ENCODE data around the gene PDXP. TPM values are rescaled to one million over a fixed set of nuclear protein-coding genes. Genes with fewer than 3 reads are reported as not detected.

PDXP gene
- total RNA-seq, 1 experiment from 2014 or later = 18.4 TPM

DNA sequence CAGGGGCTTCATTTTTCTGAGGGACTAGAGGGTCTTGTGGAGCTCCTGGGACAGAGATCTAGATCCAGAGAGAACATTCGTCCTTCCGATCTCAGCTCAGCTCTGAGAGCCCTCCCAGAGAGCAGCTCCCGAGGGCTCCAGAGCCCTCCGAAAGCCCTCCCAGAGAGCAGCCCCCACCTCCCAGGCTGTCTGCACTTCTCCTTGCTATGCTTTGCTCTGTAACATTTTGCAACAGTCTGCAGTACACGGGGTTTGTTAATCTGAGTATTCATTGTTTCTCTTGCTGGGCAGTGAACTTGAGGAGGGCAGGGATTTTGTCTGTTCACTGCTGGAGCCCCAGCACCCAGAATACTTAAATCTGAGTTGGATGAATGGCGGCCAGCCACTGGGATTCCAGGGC is 47.3 kb upstream of the PDXP start:
- DNase-seq = no peak
- BruUV-seq (replicated peaks) = no TSS peak
- Mint-ChIP-seq H3K9me3 (ENCODE audit: low read depth, unreplicated experiment) (no peaks in the 10 kb centered on the region), H3K4me1 (ENCODE audit: low read depth, unreplicated experiment) (no peaks in the 10 kb centered on the region), H3K36me3 (ENCODE audit: insufficient read depth, unreplicated experiment) (peaks cover 53% of the 10 kb centered on the region), H3K27me3 (ENCODE audit: unreplicated experiment) (no peaks in the 10 kb centered on the region), H3K27ac (ENCODE audit: unreplicated experiment) (no peak overlapping the region), H3K4me3 (ENCODE audit: low read depth, unreplicated experiment) (no peak overlapping the region)
- intact Hi-C loops (cut with micrococcal nuclease; ENCODE audit: unreplicated experiment) = no loop called here
- no peak for TF ChIP-seq CTCF (IDR thresholded peaks at IDR 0.05; ENCODE audit: unreplicated experiment)
- CTCF ChIA-PET = no interaction called here

DNA sequence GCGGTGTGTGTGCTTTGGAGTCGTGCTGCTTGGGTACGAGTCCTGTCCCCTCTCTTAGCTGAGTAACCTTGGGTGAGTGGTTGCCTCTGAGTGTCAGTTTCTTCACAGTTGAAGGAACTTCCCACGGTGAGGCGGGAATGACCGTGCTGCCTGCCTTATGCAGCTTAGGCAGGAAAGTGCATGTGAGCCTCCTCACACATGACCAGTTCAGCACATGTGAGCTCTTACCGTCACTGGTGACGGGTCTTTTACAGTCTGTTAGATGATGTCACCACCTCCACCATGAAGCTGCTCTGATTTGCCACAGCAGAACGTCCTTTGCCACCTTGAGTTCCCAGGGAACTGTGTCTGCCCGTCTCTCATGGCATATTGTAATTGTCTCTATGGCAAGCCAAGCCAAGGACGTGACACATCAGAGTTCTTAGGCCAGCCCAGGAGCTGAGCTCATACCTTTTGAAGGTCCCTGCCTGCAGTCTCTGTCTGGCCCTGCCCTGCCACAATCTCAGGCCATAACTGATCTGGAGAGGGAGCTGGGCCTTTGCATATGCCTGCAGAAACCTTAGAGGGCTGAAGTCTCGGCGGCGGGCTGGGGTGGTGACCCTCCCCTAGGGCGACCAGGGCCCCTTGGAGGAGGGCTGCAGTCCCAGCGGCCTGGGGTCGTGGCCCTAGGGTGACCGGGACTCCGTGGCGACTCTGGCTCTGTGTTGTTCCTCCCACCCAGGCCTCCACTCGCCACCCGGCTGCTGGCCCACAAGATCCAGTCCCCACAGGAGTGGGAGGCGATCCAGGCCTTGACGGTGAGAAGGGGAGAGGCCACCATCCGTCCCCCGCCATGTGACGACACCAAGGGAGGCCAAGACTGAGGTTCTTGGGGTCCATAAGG is 42.1 kb upstream of the PDXP start:
- H3K9me3 Mint-ChIP-seq (ENCODE audit: low read depth, unreplicated experiment) = no peaks in the 10 kb centered on the region

GRCh38 chr22:37617431-37617830 is 41.1 kb upstream of the PDXP start:
- intact Hi-C loops (cut with micrococcal nuclease; ENCODE audit: unreplicated experiment) = no loop called here
- H3K4me1 Mint-ChIP-seq (ENCODE audit: low read depth, unreplicated experiment) = no peaks in the 10 kb centered on the region
- H3K4me3 Mint-ChIP-seq (ENCODE audit: low read depth, unreplicated experiment) = no peak overlapping the region
- TF ChIP-seq CTCF (IDR thresholded peaks at IDR 0.05; ENCODE audit: unreplicated experiment) = no peak
- H3K27ac Mint-ChIP-seq (ENCODE audit: unreplicated experiment) = no peak overlapping the region
- CTCF ChIA-PET = no interaction called here
- TSS peak; percentile 28 for BruUV-seq (replicated peaks)
- no peaks in the 10 kb centered on the region for H3K27me3 Mint-ChIP-seq (ENCODE audit: unreplicated experiment)
- no peak for DNase-seq
- no peaks in the 10 kb centered on the region for H3K9me3 Mint-ChIP-seq (ENCODE audit: low read depth, unreplicated experiment)
- peaks cover 44% of the 10 kb centered on the region for H3K36me3 Mint-ChIP-seq (ENCODE audit: insufficient read depth, unreplicated experiment)

More for the DNA sequence above, 42.1 kb upstream of the PDXP start:
- no TSS peak for BruUV-seq (replicated peaks)
- Mint-ChIP-seq H3K4me3 (ENCODE audit: low read depth, unreplicated experiment) (no peak overlapping the region), H3K27me3 (ENCODE audit: unreplicated experiment) (no peaks in the 10 kb centered on the region), H3K4me1 (ENCODE audit: low read depth, unreplicated experiment) (no peaks in the 10 kb centered on the region), H3K36me3 (ENCODE audit: insufficient read depth, unreplicated experiment) (peaks cover 48% of the 10 kb centered on the region), H3K27ac (ENCODE audit: unreplicated experiment) (no peak overlapping the region)
- CTCF ChIA-PET = no interaction called here
- no peak for TF ChIP-seq CTCF (IDR thresholded peaks at IDR 0.05; ENCODE audit: unreplicated experiment)
- no peak for DNase-seq
- intact Hi-C loops (cut with micrococcal nuclease; ENCODE audit: unreplicated experiment) = no loop called here

DNA sequence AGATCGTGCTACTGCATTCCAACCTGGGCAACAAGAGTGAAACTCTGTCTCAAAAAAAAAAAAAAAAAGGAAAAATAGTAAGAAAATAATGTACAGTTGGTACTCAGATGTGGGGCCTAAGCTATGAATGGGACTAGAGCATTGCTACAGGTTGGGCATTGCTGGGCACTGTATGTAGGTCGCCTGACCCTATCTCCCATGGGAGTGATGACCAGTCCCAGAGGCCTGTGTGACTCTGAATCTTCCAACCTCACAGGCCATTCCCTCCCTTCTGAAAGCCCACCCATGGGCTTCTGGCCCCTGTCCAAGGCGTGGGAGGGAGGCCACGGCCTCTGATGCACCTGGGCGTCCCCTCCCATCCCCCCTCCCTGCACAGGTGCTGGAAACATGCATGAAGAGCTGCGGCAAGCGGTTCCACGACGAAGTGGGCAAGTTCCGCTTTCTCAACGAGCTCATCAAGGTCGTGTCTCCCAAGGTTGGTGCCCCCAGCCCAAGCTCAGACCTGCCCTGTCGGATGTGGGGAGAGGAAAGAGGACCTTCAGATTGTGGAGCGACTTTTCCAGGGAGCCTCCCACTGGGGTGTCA is 40.4 kb upstream of the PDXP start:
- CTCF ChIA-PET = interaction anchor here (0.5 kb wide), 1 partner anchor 619 kb away, joined by 4 read pairs; no protein-coding TSS in a partner anchor
- H3K27ac Mint-ChIP-seq (ENCODE audit: unreplicated experiment) = no peak overlapping the region
- TF ChIP-seq CTCF (IDR thresholded peaks at IDR 0.05; ENCODE audit: unreplicated experiment) = no peak
- H3K36me3 Mint-ChIP-seq (ENCODE audit: insufficient read depth, unreplicated experiment) = peaks cover 38% of the 10 kb centered on the region
- intact Hi-C loops (cut with micrococcal nuclease; ENCODE audit: unreplicated experiment) = no loop called here
- DNase-seq = no peak
- no peaks in the 10 kb centered on the region for H3K4me1 Mint-ChIP-seq (ENCODE audit: low read depth, unreplicated experiment)
- no peaks in the 10 kb centered on the region for H3K27me3 Mint-ChIP-seq (ENCODE audit: unreplicated experiment)
- no peaks in the 10 kb centered on the region for H3K9me3 Mint-ChIP-seq (ENCODE audit: low read depth, unreplicated experiment)
- no TSS peak for BruUV-seq (replicated peaks)
- no peak overlapping the region for H3K4me3 Mint-ChIP-seq (ENCODE audit: low read depth, unreplicated experiment)

All from Calu3 (cell line).